ENCODE results near the gene C11orf21. TPM values are rescaled to one million over a fixed set of nuclear protein-coding genes. Genes with fewer than 3 reads are reported as not detected.

The C11orf21 gene
- total RNA-seq, 4 donors from 2014 or later, result 1.1 to 9.9 (median 1.3) TPM; not detected in 1

- H3K27me3 ChIP-seq, result no peaks in the 10 kb centered on the region
- TF ChIP-seq CTCF (IDR thresholded peaks at IDR 0.05) (no peak), POLR2A (IDR thresholded peaks at IDR 0.05) (no peak)
Measured at GRCh38 chr11:2248242-2248641, 53.5 kb downstream of the C11orf21 start.

GRCh38 chr11:2247496-2247895 lies 54.2 kb downstream of the C11orf21 start:
- no peaks in the 10 kb centered on the region for H3K36me3 ChIP-seq
- no peaks in the 10 kb centered on the region for H3K27me3 ChIP-seq
- peaks cover 0 to 5% (median 0%) of the 10 kb centered on the region in 4 donors for H3K9me3 ChIP-seq
- no peak overlapping the region for H3K4me3 ChIP-seq
- DNase-seq, result no peak
- H3K27ac ChIP-seq, result no peak overlapping the region
- TF ChIP-seq POLR2A (IDR thresholded peaks at IDR 0.05) (no peak), CTCF (IDR thresholded peaks at IDR 0.05) (no peak)
- H3K4me1 ChIP-seq, result no peaks in the 10 kb centered on the region

More at GRCh38 chr11:2248242-2248641, 53.5 kb downstream of the C11orf21 start:
- Histone ChIP-seq H3K4me1 (no peaks in the 10 kb centered on the region), H3K9me3 (no peaks in the 10 kb centered on the region), H3K36me3 (no peaks in the 10 kb centered on the region), H3K27ac (no peak overlapping the region), H3K4me3 (no peak overlapping the region)
- DNase-seq, result no peak

Small RNA genes within 50 kb of the gene (small RNA-seq; reads per million reads assigned to genes)
- gene RNU6-878P, result 0 reads per million in 2 donors

Other genes starting within 250 kb of the C11orf21 start
- 10 to 100 TPM in 1 of 4 donors, 1 to 10 TPM in 3; 1.9 to 15.5 (median 9.5) TPM for gene IGF2, start 162.5 kb downstream of the C11orf21 start, total RNA-seq
- not detected for gene INS, start 140.7 kb downstream of the C11orf21 start, total RNA-seq
- 1 to 10 TPM in 1 of 4 donors, not detected in 3; 1.7 TPM for gene TH, start 130.1 kb downstream of the C11orf21 start, total RNA-seq
- 10 to 100 TPM in 1 of 4 donors, 1 to 10 TPM in 3; 7.5 to 11.9 (median 8.4) TPM for gene ASCL2, start 31.3 kb downstream of the C11orf21 start, total RNA-seq
- gene TSPAN32, start 95 bp upstream of the C11orf21 start, total RNA-seq, result 1 to 10 TPM in 2 of 4 donors, not detected in 2; 1.6 to 1.7 TPM
- 100 to 1,000 TPM in 2 of 4 donors, 10 to 100 TPM in 2; 49.2 to 124 (median 100) TPM for gene CD81, start 75.4 kb upstream of the C11orf21 start, total RNA-seq
- gene TSSC4, start 98.8 kb upstream of the C11orf21 start, total RNA-seq, result 10 to 100 TPM; 16.5 to 40.2 (median 34.1) TPM
- 10 to 100 TPM in 3 of 4 donors, 1 to 10 TPM in 1; 8.1 to 24.2 (median 16.3) TPM for gene TRPM5, start 142.6 kb upstream of the C11orf21 start, total RNA-seq
- gene KCNQ1, start 143.1 kb upstream of the C11orf21 start, total RNA-seq, result 10 to 100 TPM; 50.6 to 66.4 (median 54.2) TPM